Measurements from ENCODE around the gene KCNH1. TPM values are rescaled to one million over a fixed set of nuclear protein-coding genes. Genes with fewer than 3 reads are reported as not detected.
"Not testable (repeated sequence)": the region's sequence is repeated elsewhere in the genome, so short reads cannot be mapped to it uniquely, and the experiment has no call there.

Gene KCNH1
- total RNA-seq, 4 donors from 2014 or later: 0.29 to 0.67 (median 0.38) TPM

DNA sequence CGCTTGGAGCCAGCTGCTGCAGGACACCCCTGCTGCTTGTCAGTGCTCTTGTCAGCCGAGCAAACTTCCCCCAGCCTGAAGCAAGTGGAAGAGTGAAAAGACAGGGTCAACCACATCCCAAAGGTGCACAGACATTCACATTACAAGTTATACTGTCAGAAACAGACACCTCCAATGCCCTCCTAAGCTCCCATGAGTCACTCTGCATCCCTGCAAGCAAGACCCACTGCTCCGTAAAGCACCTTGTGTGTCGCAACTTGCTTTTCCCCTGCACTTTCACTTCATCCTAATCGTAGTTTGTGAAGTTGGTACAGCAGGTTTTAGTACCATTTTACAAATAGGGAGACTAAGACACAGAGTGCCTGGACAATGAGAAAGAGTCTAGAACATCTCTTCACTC is 51.1 kb downstream of the KCNH1 start:
- Histone ChIP-seq H3K9me3 (no peaks in the 10 kb centered on the region), H3K27ac (no peak overlapping the region), H3K4me3 (no peak overlapping the region), H3K4me1 (no peaks in the 10 kb centered on the region), H3K27me3 (no peaks in the 10 kb centered on the region), H3K36me3 (no peaks in the 10 kb centered on the region)
- no peak for DNase-seq
- ATAC-seq: no peak
- intact Hi-C loops (cut with DNase I; ENCODE audit: low total_unique reads) (no loop called here), in situ Hi-C loops (cut with MboI; ENCODE audit: low sequenced_read_pairs in 4 of 4) (no loop called here)
- TF ChIP-seq, protein P1, sequence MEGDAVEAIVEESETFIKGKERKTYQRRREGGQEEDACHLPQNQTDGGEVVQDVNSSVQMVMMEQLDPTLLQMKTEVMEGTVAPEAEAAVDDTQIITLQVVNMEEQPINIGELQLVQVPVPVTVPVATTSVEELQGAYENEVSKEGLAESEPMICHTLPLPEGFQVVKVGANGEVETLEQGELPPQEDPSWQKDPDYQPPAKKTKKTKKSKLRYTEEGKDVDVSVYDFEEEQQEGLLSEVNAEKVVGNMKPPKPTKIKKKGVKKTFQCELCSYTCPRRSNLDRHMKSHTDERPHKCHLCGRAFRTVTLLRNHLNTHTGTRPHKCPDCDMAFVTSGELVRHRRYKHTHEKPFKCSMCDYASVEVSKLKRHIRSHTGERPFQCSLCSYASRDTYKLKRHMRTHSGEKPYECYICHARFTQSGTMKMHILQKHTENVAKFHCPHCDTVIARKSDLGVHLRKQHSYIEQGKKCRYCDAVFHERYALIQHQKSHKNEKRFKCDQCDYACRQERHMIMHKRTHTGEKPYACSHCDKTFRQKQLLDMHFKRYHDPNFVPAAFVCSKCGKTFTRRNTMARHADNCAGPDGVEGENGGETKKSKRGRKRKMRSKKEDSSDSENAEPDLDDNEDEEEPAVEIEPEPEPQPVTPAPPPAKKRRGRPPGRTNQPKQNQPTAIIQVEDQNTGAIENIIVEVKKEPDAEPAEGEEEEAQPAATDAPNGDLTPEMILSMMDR (IDR thresholded peaks at IDR 0.05 in 4 of 5, conservative IDR thresholded peaks at IDR 0.05 in 1 of 5): no peak
- no peak for TF ChIP-seq POLR2A (IDR thresholded peaks at IDR 0.05)

DNA sequence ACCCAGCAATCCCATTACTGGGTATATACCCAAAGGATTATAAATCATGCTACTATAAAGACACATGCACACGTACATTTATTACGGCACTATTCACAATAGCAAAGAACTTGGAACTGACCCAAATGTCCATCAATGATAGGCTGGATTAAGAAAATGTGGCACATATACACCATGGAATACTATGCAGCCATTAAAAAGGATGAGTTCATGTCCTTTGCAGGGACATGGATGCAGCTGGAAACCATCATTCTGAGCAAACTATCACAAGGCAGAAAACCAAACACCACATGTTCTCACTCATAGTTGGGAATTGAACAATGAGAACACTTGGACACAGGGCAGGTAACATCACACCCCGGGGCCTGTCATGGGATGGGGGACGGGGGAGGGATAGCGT is 52.5 kb downstream of the KCNH1 start:
- ATAC-seq; H3K27me3 ChIP-seq; H3K27ac ChIP-seq; DNase-seq; intact Hi-C loops (cut with DNase I; ENCODE audit: low total_unique reads); H3K4me3 ChIP-seq; H3K9me3 ChIP-seq; H3K36me3 ChIP-seq; in situ Hi-C loops (cut with MboI; ENCODE audit: low sequenced_read_pairs in 4 of 4); H3K4me1 ChIP-seq: not testable (repeated sequence)

DNA sequence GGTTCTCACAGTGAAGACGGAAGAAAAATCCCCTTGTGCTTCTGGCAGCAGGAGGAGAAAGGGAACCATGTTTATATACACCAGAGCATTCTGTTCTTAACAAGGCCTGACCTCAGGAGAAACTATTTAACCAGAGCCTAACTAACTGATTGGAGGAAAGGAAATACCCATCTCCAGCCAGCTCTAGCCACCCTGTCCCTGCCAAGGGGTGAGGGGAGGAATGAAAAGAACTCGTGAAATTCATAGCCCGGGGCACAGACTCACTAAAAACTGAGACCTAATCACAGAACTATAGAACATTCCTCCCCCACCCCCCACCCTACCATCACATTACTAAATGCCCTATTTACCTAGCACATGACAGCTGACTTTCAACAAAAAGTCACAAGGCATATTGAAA is 65.0 kb downstream of the KCNH1 start:
- ATAC-seq: no peak
- no peak overlapping the region for H3K27ac ChIP-seq

DNA sequence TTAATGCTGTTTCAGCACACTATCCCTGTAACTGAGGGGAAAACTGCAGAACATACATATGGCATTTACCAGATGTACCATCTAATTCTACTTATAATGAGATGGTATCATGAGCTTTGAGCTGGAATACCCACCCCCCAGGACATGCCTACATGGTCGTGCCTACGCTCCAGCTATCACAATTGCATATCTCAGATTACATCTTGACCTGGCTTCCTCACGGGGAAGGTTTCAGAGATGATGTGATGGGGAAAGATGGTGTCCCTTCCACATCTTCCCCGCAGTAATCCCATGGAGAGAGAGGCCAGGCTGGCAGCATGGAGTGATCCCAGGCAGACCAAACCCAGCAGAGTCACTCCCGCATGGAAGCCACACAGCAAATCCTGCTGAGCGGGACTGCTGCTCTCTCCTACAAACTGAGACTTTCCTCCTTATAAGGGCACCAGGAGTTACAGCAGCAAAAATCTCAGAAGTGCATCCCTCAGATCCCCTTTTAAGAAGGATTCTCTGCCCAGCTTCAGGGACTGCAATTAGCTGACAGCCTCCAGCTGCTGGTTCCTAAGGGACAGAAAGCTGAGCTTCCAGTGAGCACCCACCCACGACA is 67.1 kb downstream of the KCNH1 start:
- no peak for ATAC-seq
- no peaks in the 10 kb centered on the region for H3K36me3 ChIP-seq
- H3K27me3 ChIP-seq: no peaks in the 10 kb centered on the region
- no peaks in the 10 kb centered on the region for H3K4me1 ChIP-seq
- intact Hi-C loops (cut with DNase I; ENCODE audit: low total_unique reads) (no loop called here), in situ Hi-C loops (cut with MboI; ENCODE audit: low sequenced_read_pairs in 4 of 4) (no loop called here)
- no peak for TF ChIP-seq POLR2A (IDR thresholded peaks at IDR 0.05)
- no peaks in the 10 kb centered on the region for H3K9me3 ChIP-seq
- no peak overlapping the region for H3K27ac ChIP-seq
- no peak overlapping the region for H3K4me3 ChIP-seq
- no peak for DNase-seq

More for the DNA sequence above, 65.0 kb downstream of the KCNH1 start:
- intact Hi-C loops (cut with DNase I; ENCODE audit: low total_unique reads) (no loop called here), in situ Hi-C loops (cut with MboI; ENCODE audit: low sequenced_read_pairs in 4 of 4) (no loop called here)
- Histone ChIP-seq H3K4me1 (no peaks in the 10 kb centered on the region), H3K36me3 (no peaks in the 10 kb centered on the region), H3K4me3 (no peak overlapping the region), H3K9me3 (no peaks in the 10 kb centered on the region), H3K27me3 (no peaks in the 10 kb centered on the region)
- no peak for DNase-seq
- no peak for TF ChIP-seq POLR2A (IDR thresholded peaks at IDR 0.05)
- TF ChIP-seq, protein P1 (IDR thresholded peaks at IDR 0.05 in 4 of 5, conservative IDR thresholded peaks at IDR 0.05 in 1 of 5): no peak

DNA sequence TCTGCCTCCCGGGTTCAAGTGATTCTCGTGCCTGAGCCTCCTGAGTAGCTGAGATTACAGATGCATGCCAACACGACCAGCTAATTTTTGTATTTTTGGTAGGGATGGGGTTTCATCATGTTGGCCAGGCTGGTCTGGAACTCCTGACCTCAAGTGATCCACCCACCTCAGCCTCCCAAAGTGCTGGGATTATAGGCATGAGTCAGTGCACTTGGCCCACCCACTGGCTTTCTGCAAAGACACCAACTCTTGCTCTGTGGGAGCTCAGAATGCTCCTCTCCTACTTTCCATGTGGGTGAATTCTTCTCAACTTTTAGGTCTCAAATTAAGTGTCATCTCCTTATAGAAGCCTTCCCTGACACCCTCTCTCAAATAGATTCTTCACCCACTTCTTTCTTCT is 92.1 kb downstream of the KCNH1 start:
- ATAC-seq; H3K4me3 ChIP-seq; H3K9me3 ChIP-seq; in situ Hi-C loops (cut with MboI; ENCODE audit: low sequenced_read_pairs in 4 of 4); H3K27ac ChIP-seq; H3K4me1 ChIP-seq; H3K36me3 ChIP-seq; intact Hi-C loops (cut with DNase I; ENCODE audit: low total_unique reads); H3K27me3 ChIP-seq; DNase-seq: not testable (repeated sequence)

DNA sequence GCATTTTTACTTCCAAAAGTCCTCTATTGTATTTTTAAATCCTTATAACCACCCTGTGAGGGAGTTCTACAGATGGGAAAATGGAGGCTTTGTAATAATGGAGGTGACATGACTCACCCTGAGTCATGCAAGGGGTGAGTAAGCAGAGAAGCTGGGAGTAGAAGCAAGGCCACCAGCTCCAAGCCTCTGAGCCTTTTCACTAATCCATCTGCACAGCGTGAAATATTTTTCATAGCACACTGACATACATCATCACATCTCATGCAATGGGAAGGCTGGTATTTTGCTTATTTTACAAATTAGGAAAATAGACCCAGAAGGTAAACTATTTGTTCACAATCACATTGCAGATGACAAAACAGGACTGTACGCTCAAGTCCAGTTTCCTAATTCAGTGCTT is 96.9 kb downstream of the KCNH1 start:
- Histone ChIP-seq H3K36me3 (no peaks in the 10 kb centered on the region), H3K4me1 (no peaks in the 10 kb centered on the region), H3K27me3 (no peaks in the 10 kb centered on the region), H3K27ac (no peak overlapping the region), H3K4me3 (no peak overlapping the region), H3K9me3 (no peaks in the 10 kb centered on the region)
- ATAC-seq: no peak
- in situ Hi-C loops (cut with MboI; ENCODE audit: low sequenced_read_pairs in 4 of 4): no loop called here
- no peak for DNase-seq
- TF ChIP-seq, protein P1 (IDR thresholded peaks at IDR 0.05 in 4 of 5, conservative IDR thresholded peaks at IDR 0.05 in 1 of 5): no peak
- no peak for TF ChIP-seq POLR2A (IDR thresholded peaks at IDR 0.05)
- intact Hi-C loops (cut with DNase I; ENCODE audit: low total_unique reads): no loop called here
